Measurements from ENCODE around the gene ADGRB3.

Gene ADGRB3

GRCh38 chr6:68634726-68635411, at the start of gene ADGRB3:
Gene ADGRB3, plus strand, starts transcription at chr6:68635282. Its CDS starts 3,394 bp downstream, at chr6:68638676.
- in situ Hi-C loops (cut with MboI; ENCODE audit: low pct_unique_long_range_greater_than_20kb, low sequenced_read_pairs): loop anchor here (25.0 kb wide), 1 partner anchor 327 kb away; no protein-coding TSS in a partner anchor

DNA sequence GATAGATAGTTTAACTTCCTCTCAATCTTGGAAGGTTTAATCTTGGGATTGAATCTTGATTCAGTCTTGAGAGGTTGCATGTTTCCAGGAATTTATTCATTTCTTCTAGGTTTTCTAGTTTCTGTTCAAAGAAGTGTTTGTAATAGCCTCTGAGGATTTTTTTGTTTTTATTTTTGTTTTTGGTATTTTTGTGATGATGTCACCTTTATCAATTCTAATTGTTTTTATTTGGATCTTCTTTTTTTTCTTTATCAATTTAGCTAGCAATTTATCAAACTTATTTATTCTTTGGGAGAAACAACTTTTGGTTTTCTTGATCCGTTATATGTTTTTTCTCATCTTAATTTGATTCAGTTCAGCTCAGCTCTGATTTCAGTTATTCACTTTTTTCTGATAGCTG, 41.5 kb upstream of the ADGRB3 start:
- in situ Hi-C loops (cut with MboI; ENCODE audit: low pct_unique_long_range_greater_than_20kb, low sequenced_read_pairs): no loop called here
- no peak for DNase-seq

More at GRCh38 chr6:68634726-68635411, at the start of gene ADGRB3:
- DNase-seq: peak; percentile 84

GRCh38 chr6:68597642-68598041, 37.4 kb upstream of the ADGRB3 start:
- in situ Hi-C loops (cut with MboI; ENCODE audit: low pct_unique_long_range_greater_than_20kb, low sequenced_read_pairs): no loop called here
- no peak for DNase-seq

GRCh38 chr6:68615938-68616337, 19.1 kb upstream of the ADGRB3 start:
- DNase-seq: no peak
- in situ Hi-C loops (cut with MboI; ENCODE audit: low pct_unique_long_range_greater_than_20kb, low sequenced_read_pairs): no loop called here

DNA sequence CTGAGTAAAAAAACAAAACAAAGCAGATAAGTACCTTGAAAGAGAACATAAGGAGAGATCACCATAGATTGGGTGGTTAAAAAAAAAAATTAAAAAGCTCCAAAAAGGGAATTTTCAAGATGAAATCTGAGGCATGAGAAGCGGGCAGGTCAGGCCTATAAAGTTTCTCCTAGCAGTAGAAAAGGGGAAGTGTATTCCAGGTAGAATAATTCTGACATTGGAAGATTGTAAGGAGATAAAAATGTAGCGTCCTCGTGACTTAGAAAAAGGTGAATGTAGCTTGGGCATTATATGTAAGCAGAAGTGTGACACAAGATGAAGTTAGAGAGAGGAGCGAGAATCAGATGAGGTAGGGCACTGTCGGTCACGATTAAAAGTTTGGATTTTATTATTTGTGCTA, 9.1 kb upstream of the ADGRB3 start:
- in situ Hi-C loops (cut with MboI; ENCODE audit: low pct_unique_long_range_greater_than_20kb, low sequenced_read_pairs): loop anchor here (25.0 kb wide), 1 partner anchor 336 kb away; no protein-coding TSS in a partner anchor
- no peak for DNase-seq

DNA sequence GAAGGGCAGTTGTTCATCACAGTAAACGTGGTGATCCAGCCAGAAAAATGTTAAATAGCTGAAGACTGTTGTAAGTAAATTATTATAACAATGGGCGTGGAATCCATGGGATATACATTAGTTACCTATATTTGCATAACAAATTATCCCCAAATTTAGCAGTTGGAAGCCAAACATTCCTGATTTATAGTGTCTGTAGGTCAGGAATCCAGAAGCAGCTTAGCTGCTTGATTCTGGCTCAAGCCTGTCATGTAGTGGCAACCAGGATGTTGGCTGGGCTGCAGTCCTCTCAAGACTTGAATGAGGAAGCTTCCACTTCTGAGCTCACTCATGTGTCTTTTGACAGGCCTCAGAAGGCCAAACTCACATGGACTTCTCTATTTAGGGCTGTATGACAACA, 6.9 kb upstream of the ADGRB3 start:
- in situ Hi-C loops (cut with MboI; ENCODE audit: low pct_unique_long_range_greater_than_20kb, low sequenced_read_pairs): loop anchor here (25.0 kb wide), 1 partner anchor 334 kb away; no protein-coding TSS in a partner anchor
- peak; percentile 24 for DNase-seq

DNA sequence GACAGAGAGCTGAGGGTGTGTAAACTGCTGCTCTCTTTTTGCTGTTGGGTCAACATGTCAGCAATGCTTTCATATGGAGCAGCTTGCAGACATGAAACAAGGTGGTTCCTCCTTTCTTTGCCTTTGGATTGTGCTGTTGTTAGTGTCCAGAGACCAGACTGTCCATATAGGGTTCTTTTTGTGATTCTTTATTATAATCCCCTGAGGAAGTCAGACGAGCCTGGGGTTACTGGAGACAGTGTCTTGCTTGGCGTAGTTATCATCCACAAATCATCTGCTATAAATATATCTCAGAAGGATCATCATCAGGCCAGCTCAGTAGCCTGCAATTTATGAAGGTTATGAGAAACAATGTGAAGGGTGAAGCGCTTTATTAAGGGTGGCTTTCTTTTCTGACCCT, 2.3 kb upstream of the ADGRB3 start:
- in situ Hi-C loops (cut with MboI; ENCODE audit: low pct_unique_long_range_greater_than_20kb, low sequenced_read_pairs): loop anchor here (25.0 kb wide), 1 partner anchor 330 kb away; no protein-coding TSS in a partner anchor
- no peak for DNase-seq

- in situ Hi-C loops (cut with MboI; ENCODE audit: low pct_unique_long_range_greater_than_20kb, low sequenced_read_pairs): loop anchor here (25.0 kb wide), 1 partner anchor 329 kb away; no protein-coding TSS in a partner anchor
- no peak for DNase-seq
Observed at GRCh38 chr6:68633281-68633971, 1.7 kb upstream of the ADGRB3 start.

DNA sequence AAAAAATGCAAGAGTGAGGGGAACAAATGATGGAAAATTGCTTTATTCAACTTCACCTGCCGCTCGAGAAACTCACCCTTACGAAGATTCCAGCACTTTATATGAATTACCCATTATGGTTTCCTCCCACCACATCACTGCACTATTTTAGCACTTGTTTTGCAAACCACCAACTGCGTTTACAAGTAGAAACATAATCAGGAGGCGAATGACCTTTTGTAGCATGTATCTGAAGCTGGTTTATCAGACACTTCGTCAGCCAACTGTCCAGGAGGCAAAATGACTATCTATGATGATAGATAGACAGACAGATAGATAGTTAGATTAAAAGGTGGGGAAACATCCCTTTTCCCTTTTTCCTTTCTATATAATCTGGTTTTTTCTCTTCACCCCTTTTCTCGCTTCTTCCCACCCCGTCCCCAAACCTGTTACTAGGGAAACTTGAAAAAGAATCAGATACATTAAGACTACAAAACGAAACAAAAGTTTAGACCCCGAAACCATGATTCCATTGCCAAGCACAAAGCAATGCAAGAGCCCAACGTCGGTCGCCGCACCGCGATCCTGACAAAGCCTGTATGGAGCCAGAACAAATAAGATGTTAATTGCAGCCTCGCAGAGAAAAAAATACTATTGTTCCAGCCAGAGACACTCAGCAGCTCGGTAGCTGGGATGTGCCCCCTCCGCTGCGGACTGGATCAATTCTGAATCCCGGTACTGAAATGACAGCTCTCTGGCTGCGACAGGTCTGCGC, 933 bp upstream of the ADGRB3 start:
- peak; percentile 37 for DNase-seq
- in situ Hi-C loops (cut with MboI; ENCODE audit: low pct_unique_long_range_greater_than_20kb, low sequenced_read_pairs): loop anchor here (25.0 kb wide), 1 partner anchor 328 kb away; no protein-coding TSS in a partner anchor

DNA sequence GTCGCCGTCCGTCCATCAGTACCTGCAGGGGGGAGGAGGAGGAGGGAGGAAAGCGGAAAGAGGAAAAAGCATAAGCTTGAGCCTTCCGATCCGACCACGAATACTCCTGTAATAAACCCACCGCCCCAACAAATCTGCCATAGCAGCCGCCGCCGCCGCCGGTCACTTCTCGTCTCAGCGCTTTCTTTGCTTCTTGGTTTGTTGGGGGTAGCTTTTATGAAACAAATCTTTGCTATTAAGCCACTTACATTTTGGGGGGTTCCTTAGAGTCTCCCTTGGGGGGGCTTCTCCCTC, 277 bp downstream of the ADGRB3 start:
- DNase-seq: no peak
- in situ Hi-C loops (cut with MboI; ENCODE audit: low pct_unique_long_range_greater_than_20kb, low sequenced_read_pairs): loop anchor here (25.0 kb wide), 1 partner anchor 327 kb away; no protein-coding TSS in a partner anchor

DNA sequence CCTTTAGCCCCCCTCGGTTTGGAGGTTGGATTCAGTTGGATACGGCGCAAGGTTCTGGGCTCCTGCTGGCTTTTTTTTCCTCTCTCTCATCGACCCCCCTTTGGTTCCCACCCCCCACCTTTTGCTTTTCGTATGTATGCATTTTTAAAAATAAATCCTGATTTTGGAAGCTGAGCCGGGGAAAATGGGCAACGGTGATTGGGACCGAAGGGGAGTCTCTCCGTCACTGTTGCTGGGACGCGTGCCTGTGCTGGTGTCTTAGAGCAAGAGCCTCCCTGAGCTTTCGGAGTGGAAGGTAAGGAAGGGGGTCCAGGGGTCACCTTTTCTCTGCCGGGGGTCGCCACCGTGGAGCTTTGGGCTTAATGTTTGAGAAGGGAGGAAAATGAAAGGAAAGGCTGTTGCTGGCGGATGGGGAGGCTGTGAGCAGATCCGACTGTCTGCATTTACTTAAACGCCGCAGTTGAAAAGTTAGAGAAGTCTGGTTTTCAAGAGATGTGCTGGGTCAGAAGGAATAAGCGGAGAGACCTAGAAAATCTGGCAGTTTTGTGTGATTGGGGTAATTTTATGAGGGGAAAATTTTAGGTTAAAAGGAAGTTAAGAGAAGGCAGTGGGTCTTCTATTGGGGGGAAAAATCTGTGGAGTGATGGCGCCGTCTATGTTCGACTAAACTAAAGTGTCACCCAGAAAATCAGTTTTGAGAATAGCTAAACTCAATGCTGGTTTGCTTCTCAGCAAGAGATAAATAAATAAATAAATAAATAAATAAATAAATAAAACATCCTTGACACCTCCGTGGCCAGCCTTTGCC, 828 bp downstream of the ADGRB3 start:
- DNase-seq: peak; percentile 54
- in situ Hi-C loops (cut with MboI; ENCODE audit: low pct_unique_long_range_greater_than_20kb, low sequenced_read_pairs): loop anchor here (25.0 kb wide), 1 partner anchor 326 kb away; no protein-coding TSS in a partner anchor

- in situ Hi-C loops (cut with MboI; ENCODE audit: low pct_unique_long_range_greater_than_20kb, low sequenced_read_pairs): loop anchor here (25.0 kb wide), 1 partner anchor 326 kb away; no protein-coding TSS in a partner anchor
- no peak for DNase-seq
Observed at GRCh38 chr6:68636666-68637065, 1.6 kb downstream of the ADGRB3 start.

- in situ Hi-C loops (cut with MboI; ENCODE audit: low pct_unique_long_range_greater_than_20kb, low sequenced_read_pairs): loop anchor here (25.0 kb wide), 1 partner anchor 325 kb away; no protein-coding TSS in a partner anchor
- no peak for DNase-seq
Observed at GRCh38 chr6:68637071-68637470, 2.0 kb downstream of the ADGRB3 start.

DNA sequence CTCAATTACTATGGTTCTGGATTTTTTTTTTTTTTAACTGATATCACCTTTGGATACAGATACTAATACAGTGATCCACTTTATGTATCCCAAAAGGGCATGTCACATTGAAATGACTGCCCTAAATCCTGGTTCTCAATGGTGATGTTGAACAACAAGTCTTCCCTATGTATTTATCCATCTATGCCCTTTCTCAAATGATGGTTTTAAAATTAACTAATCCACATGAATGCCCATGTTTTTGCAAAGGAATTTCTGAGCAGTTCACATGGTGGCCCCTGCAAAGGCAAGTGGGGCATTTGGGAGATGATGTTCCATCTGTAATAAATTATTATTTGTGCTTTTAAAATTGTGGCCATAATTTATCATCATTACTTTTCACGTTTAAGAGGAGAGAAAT, 2.7 kb downstream of the ADGRB3 start:
- DNase-seq: no peak
- in situ Hi-C loops (cut with MboI; ENCODE audit: low pct_unique_long_range_greater_than_20kb, low sequenced_read_pairs): loop anchor here (25.0 kb wide), 1 partner anchor 325 kb away; no protein-coding TSS in a partner anchor

GRCh38 chr6:68638230-68638900, 3.3 kb downstream of the ADGRB3 start:
- DNase-seq: peak; percentile 58
- in situ Hi-C loops (cut with MboI; ENCODE audit: low pct_unique_long_range_greater_than_20kb, low sequenced_read_pairs): loop anchor here (25.0 kb wide), 1 partner anchor 324 kb away; no protein-coding TSS in a partner anchor

GRCh38 chr6:68639211-68639610, 4.1 kb downstream of the ADGRB3 start:
- in situ Hi-C loops (cut with MboI; ENCODE audit: low pct_unique_long_range_greater_than_20kb, low sequenced_read_pairs): loop anchor here (25.0 kb wide), 1 partner anchor 323 kb away; no protein-coding TSS in a partner anchor
- no peak for DNase-seq

- in situ Hi-C loops (cut with MboI; ENCODE audit: low pct_unique_long_range_greater_than_20kb, low sequenced_read_pairs): loop anchor here (25.0 kb wide), 1 partner anchor 322 kb away; no protein-coding TSS in a partner anchor
Observed at GRCh38 chr6:68639826-68640490, 4.9 kb downstream of the ADGRB3 start.

More at GRCh38 chr6:68639826-68640490, 4.9 kb downstream of the ADGRB3 start:
- DNase-seq: peak; percentile 36
